MM.1S (cell line): ENCODE results near the gene KRTAP25-1.

Source experiments
- DNase-seq: peaks from one replicate; pipeline ENCODE4 v3.0.0-alpha.2; 2015
- H2AFZ ChIP-seq: fragments of 300-600 bp; sonication (generic); 2 replicates; pipeline ENCODE4 v1.6.0; 2016; ENCODE audit warnings: antibody characterized with exemption, low read length
- H3F3A ChIP-seq: fragments of 300-600 bp; sonication (generic); 2 replicates; pipeline ENCODE4 v1.6.1; 2016; ENCODE audit warnings: mild to moderate bottlenecking, antibody characterized with exemption, low read length, moderate library complexity, mixed read lengths; ENCODE audit not compliant: insufficient read depth
- H3K27ac ChIP-seq: fragments of 300-600 bp; sonication (generic); 2 replicates; pipeline ENCODE4 v1.5.1; 2016; ENCODE audit warnings: mild to moderate bottlenecking, low read length
- H3K27me3 ChIP-seq: fragments of 300-600 bp; sonication (generic); replicated peaks from 2 replicates; pipeline ENCODE4 v1.6.0; 2016; ENCODE audit warnings: low read length; ENCODE audit not compliant: insufficient read depth
- H3K36me3 ChIP-seq: fragments of 300-600 bp; sonication (generic); replicated peaks from 2 replicates; pipeline ENCODE4 v1.6.1; 2016; ENCODE audit warnings: mild to moderate bottlenecking, low read length, mixed read lengths; ENCODE audit not compliant: insufficient read depth
- H3K4me1 ChIP-seq: fragments of 300-600 bp; sonication (generic); 2 replicates; pipeline ENCODE4 v1.6.1; 2016; ENCODE audit warnings: low read length, mixed read lengths
- H3K4me2 ChIP-seq: fragments of 300-600 bp; sonication (generic); 2 replicates; pipeline ENCODE4 v1.6.0; 2016; ENCODE audit warnings: low read depth, low read length
- H3K4me3 ChIP-seq: fragments of 300-600 bp; sonication (generic); 2 replicates; pipeline ENCODE4 v1.5.1; 2016; ENCODE audit warnings: low read length, mixed read lengths
- H3K79me2 ChIP-seq: fragments of 300-600 bp; sonication (generic); 2 replicates; pipeline ENCODE4 v1.6.1; 2016; ENCODE audit warnings: mixed run types, low read length, mixed read lengths
- H3K9ac ChIP-seq: fragments of 300-600 bp; sonication (generic); 2 replicates; pipeline ENCODE4 v1.6.1; 2016; ENCODE audit warnings: low read length, mixed read lengths
- H3K9me2 ChIP-seq: fragments of 300-600 bp; sonication (generic); replicated peaks from 2 replicates; pipeline ENCODE4 v1.6.1; 2016; ENCODE audit warnings: mild to moderate bottlenecking, low read length, mixed read lengths; ENCODE audit not compliant: insufficient read depth
- H3K9me3 ChIP-seq: fragments of 300-600 bp; sonication (generic); replicated peaks from 2 replicates; pipeline ENCODE4 v1.6.1; 2016; ENCODE audit warnings: mild to moderate bottlenecking, low read length, mixed read lengths; ENCODE audit not compliant: insufficient read depth
- H4K20me1 ChIP-seq: fragments of 300-600 bp; sonication (generic); 2 replicates; pipeline ENCODE4 v1.6.1; 2016; ENCODE audit warnings: mild to moderate bottlenecking, low read length, moderate library complexity, mixed read lengths; ENCODE audit not compliant: insufficient read depth
- CTCF ChIP-seq: fragments of 300-600 bp; sonication (generic); IDR thresholded peaks from 2 replicates; pipeline ENCODE4 v1.5.1; 2016; ENCODE audit warnings: antibody characterized with exemption, low read length, mixed read lengths
- EZH2 ChIP-seq: fragments of 300-600 bp; sonication (generic); optimal IDR thresholded peaks from 2 replicates; pipeline ENCODE3; 2017; ENCODE audit warnings: low read depth, mild to moderate bottlenecking, antibody characterized with exemption, low read length, mixed read lengths
- EZH2phosphoT487 ChIP-seq: fragments of 300-600 bp; sonication (generic); IDR thresholded peaks from 2 replicates; pipeline ENCODE4 v1.6.1; 2018; ENCODE audit warnings: antibody characterized with exemption, low read length

KRTAP25-1 gene

GRCh38 chr21:30305136-30305535 lies 15.8 kb upstream of the KRTAP25-1 start:
- H3K79me2 ChIP-seq, result no peaks in the 10 kb centered on the region
- H3K9me2 ChIP-seq, result no peaks in the 10 kb centered on the region
- H3K4me3 ChIP-seq, result no peak overlapping the region
- H3K4me1 ChIP-seq, result no peaks in the 10 kb centered on the region
- H3K36me3 ChIP-seq, result no peaks in the 10 kb centered on the region
- no peak for DNase-seq
- no peak overlapping the region for H3K27ac ChIP-seq
- H3K4me2 ChIP-seq, result no peak overlapping the region
- H4K20me1 ChIP-seq, result no peaks in the 10 kb centered on the region
- H3K9ac ChIP-seq, result no peak overlapping the region
- H3F3A ChIP-seq, result no peaks in the 10 kb centered on the region
- H2AFZ ChIP-seq, result no peak overlapping the region
- TF ChIP-seq EZH2 (no peak), EZH2phosphoT487 (no peak), CTCF (no peak)
- H3K27me3 ChIP-seq, result no peaks in the 10 kb centered on the region
- H3K9me3 ChIP-seq, result no peaks in the 10 kb centered on the region

GRCh38 chr21:30282850-30283249 lies 6.5 kb downstream of the KRTAP25-1 start, which contains the start of gene KRTAP24-1:
KRTAP24-1 (minus strand) TSS chr21:30282950; CDS start chr21:30282932, 18 bp downstream.
- Histone ChIP-seq H3K9me2 (no peaks in the 10 kb centered on the region), H3K4me3 (no peak within 1 kb of the TSS), H2AFZ (no peak within 1 kb of the TSS), H4K20me1 (no peaks in the 10 kb centered on the region), H3F3A (no peaks in the 10 kb centered on the region), H3K79me2 (no peaks in the 10 kb centered on the region), H3K9ac (no peak within 1 kb of the TSS), H3K27me3 (no peaks in the 10 kb centered on the region), H3K4me2 (no peak within 1 kb of the TSS), H3K27ac (no peak within 1 kb of the TSS), H3K4me1 (no peaks in the 10 kb centered on the region), H3K9me3 (no peaks in the 10 kb centered on the region), H3K36me3 (no peaks in the 10 kb centered on the region)
- no peak for DNase-seq
- no peak for TF ChIP-seq CTCF
- no peak for TF ChIP-seq EZH2phosphoT487
- no peak for TF ChIP-seq EZH2

GRCh38 chr21:30271611-30272010 lies 17.7 kb downstream of the KRTAP25-1 start:
- Histone ChIP-seq H2AFZ (no peak overlapping the region), H4K20me1 (no peaks in the 10 kb centered on the region), H3K36me3 (no peaks in the 10 kb centered on the region), H3F3A (no peaks in the 10 kb centered on the region), H3K27me3 (no peaks in the 10 kb centered on the region), H3K4me2 (no peak overlapping the region), H3K79me2 (no peaks in the 10 kb centered on the region), H3K9ac (no peak overlapping the region), H3K4me3 (no peak overlapping the region), H3K27ac (no peak overlapping the region), H3K9me3 (no peaks in the 10 kb centered on the region), H3K9me2 (no peaks in the 10 kb centered on the region; the same call in 1 of the 2 replicates), H3K4me1 (no peaks in the 10 kb centered on the region)
- TF ChIP-seq EZH2phosphoT487 (no peak), CTCF (no peak), EZH2 (no peak)
- no peak for DNase-seq
